Transverse colon (tissue), 4 donors: ENCODE data around the gene NEUROG3. TPM values are rescaled to one million over a fixed set of nuclear protein-coding genes. Genes with fewer than 3 reads are reported as not detected.

Source experiments
- DNase-seq: peaks from one replicate; pipeline ENCODE4 v3.0.0-alpha.2; 2019
- H3K27ac ChIP-seq, 4 donors: fragments of 200-600 bp; sonication (generic); 2 replicates each; pipeline ENCODE4 v1.5.1; 2016 to 2018; ENCODE audit warnings: inconsistent platforms in 4 of 4
- H3K27me3 ChIP-seq: fragments of 200-600 bp; sonication (generic); 2 replicates; pipeline ENCODE4 v1.5.1; 2017; ENCODE audit warnings: inconsistent platforms
- H3K36me3 ChIP-seq, 4 donors: fragments of 200-600 bp; sonication (generic); 2 replicates each; pipeline ENCODE4 v1.5.1; 2017 to 2019; ENCODE audit warnings: inconsistent platforms in 4 of 4
- H3K4me1 ChIP-seq, 4 donors: fragments of 200-600 bp; sonication (generic); 2 replicates each; pipeline ENCODE4 v1.5.1; 2017 to 2020; ENCODE audit warnings: inconsistent platforms in 4 of 4
- H3K4me3 ChIP-seq, 4 donors: fragments of 200-600 bp; sonication (generic); 1 replicate in 1 of 4; 2 replicates in 3 of 4; pipeline versions ENCODE4 v1.5.1 to v1.6.1; 2017 to 2019; ENCODE audit warnings: inconsistent platforms in 4 of 4
- H3K9me3 ChIP-seq, 2 donors: fragments of 200-600 bp; sonication (generic); 2 replicates each; pipeline ENCODE4 v1.5.1; 2017 to 2019; ENCODE audit warnings: inconsistent platforms in 2 of 2
- EP300 ChIP-seq: sonication (generic); formaldehyde crosslinking; IDR thresholded peaks from one replicate; pipeline ENCODE4 v1.6.1; 2017; ENCODE audit warnings: antibody characterized with exemption, low read depth
- POLR2A ChIP-seq: fragments of 450-650 bp; IDR thresholded peaks from one replicate; pipeline ENCODE4 v1.6.1; 2016; ENCODE audit warnings: antibody characterized with exemption, mild to moderate bottlenecking, moderate library complexity
- POLR2AphosphoS5 ChIP-seq, 3 donors: sonication (generic); formaldehyde crosslinking; IDR thresholded peaks; one replicate each; pipeline ENCODE4 v1.6.1; 2016; ENCODE audit warnings: antibody characterized with exemption in 3 of 3
- WGBS, 2 donors: methylation state at CpG; one replicate each; pipeline ENCODE4 v1.1.5; 2018; ENCODE audit warnings: low coverage in 1 of 2; 5-methylcytosine and 5-hydroxymethylcytosine counted together
- in situ Hi-C, 4 donors: fragments of 200-750 bp; cut with MboI; loops; one replicate each; pipeline versions ENCODE4 v1.15.0 to v1.15.1; 2017; ENCODE audit warnings: low sequenced_read_pairs in 3 of 4, low pct_ligation_motif_present in 1 of 4, low pct_unique_long_range_greater_than_20kb in 1 of 4
- intact Hi-C: fragments of 100-400 bp; cut with DNase I; formaldehyde crosslinking; loops from one replicate; pipeline ENCODE4 v1.15.1; 2023; ENCODE audit warnings: low total_unique reads
- total RNA-seq, 4 donors: library from RNA; depleted of rRNA; stranded (reverse); fragments of >200 nt; gene quantifications; one replicate each; pipeline ENCODE4 v1.1.0, GENCODE V29; 2016
- TF ChIP-seq, protein P1 (sequence below), 5 experiments: fragments of 200-600 bp in 3 of 5; fragments of 450-650 bp in 2 of 5; sonication (generic) in 3 of 5; IDR thresholded peaks; 1 replicate in 2 of 5; 2 replicates in 3 of 5; pipeline ENCODE4 v1.5.1; 2016 to 2017; ENCODE audit warnings: antibody characterized with exemption in 5 of 5, inconsistent platforms in 3 of 5, mild to moderate bottlenecking in 2 of 5, moderate library complexity in 1 of 5

Gene NEUROG3
- total RNA-seq, 4 donors from 2014 or later: 0.41 to 8.2 (median 0.64) TPM; not detected in 1

DNA sequence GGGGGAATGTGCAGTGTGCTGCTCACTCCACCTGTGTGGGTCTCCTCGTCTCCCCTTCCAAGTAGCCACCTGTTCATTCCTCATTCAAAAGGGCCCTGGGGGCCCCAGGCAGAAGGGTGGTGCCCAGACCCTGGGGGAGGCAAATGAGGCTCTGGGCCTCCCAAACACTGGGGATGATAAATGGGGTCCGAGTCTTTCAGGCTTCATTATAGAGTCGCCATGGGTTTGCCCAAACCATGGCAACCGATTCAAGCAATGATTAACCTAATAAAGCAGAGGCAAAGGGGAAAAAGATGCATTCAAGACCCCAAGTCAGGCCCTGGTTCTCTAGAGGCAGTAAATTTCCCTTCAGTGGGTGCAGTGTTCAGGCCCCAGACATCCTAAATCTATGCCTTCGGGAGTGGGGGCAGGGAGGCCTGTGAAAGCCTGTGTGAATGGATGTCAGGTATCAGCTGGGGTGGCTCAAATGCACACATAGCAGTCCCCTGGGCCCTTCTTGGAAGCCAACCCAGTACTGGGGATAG is 10.4 kb downstream of the NEUROG3 start:
- no peak overlapping the region for H3K4me3 ChIP-seq
- 84% methylated on average over 5 of the region's 5 CpGs; no CpG with 5 or more reads in 1 of the 2 donors for WGBS, 2 donors
- no peaks in the 10 kb centered on the region for H3K9me3 ChIP-seq
- no peaks in the 10 kb centered on the region for H3K36me3 ChIP-seq
- H3K27ac ChIP-seq: no peak overlapping the region
- in situ Hi-C loops (no loop called here), intact Hi-C loops (no loop called here)
- TF ChIP-seq, protein P1, sequence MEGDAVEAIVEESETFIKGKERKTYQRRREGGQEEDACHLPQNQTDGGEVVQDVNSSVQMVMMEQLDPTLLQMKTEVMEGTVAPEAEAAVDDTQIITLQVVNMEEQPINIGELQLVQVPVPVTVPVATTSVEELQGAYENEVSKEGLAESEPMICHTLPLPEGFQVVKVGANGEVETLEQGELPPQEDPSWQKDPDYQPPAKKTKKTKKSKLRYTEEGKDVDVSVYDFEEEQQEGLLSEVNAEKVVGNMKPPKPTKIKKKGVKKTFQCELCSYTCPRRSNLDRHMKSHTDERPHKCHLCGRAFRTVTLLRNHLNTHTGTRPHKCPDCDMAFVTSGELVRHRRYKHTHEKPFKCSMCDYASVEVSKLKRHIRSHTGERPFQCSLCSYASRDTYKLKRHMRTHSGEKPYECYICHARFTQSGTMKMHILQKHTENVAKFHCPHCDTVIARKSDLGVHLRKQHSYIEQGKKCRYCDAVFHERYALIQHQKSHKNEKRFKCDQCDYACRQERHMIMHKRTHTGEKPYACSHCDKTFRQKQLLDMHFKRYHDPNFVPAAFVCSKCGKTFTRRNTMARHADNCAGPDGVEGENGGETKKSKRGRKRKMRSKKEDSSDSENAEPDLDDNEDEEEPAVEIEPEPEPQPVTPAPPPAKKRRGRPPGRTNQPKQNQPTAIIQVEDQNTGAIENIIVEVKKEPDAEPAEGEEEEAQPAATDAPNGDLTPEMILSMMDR (IDR thresholded peaks at IDR 0.05): no peak
- TF ChIP-seq POLR2AphosphoS5 (IDR thresholded peaks at IDR 0.05): no peak
- TF ChIP-seq POLR2A: no peak
- no peak for TF ChIP-seq EP300
- DNase-seq: no peak
- H3K4me1 ChIP-seq: no peaks in the 10 kb centered on the region
- peaks cover 35% of the 10 kb centered on the region for H3K27me3 ChIP-seq

DNA sequence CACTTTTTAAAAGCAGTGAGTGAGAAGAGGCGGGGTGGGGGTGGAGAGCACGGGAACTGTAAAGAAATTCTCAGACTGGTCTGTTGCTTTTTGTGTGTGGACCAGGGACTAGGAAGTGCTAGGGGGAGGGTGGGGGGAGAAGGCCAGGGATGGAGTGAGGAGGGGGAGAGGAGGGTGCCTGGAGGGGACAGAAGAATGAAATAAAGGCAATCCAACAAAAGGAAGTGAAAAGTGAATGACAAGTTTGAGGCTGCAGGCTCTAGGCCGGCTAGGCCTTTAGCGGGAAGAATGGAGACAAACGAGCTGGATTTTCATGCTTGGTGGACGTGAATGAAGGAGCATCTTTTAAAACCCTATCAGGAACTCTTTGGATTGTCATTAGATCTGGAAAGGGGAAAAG is 13.7 kb downstream of the NEUROG3 start:
- WGBS, 2 donors: 68 to 72% methylated on average over 4 to 5 of the region's 6 CpGs
- H3K27ac ChIP-seq: no peak overlapping the region
- H3K27me3 ChIP-seq: peaks cover 11% of the 10 kb centered on the region
- in situ Hi-C loops (no loop called here), intact Hi-C loops (no loop called here)
- no peaks in the 10 kb centered on the region for H3K9me3 ChIP-seq
- DNase-seq: no peak
- TF ChIP-seq POLR2AphosphoS5 (IDR thresholded peaks at IDR 0.05) (no peak), EP300 (no peak), POLR2A (no peak)
- TF ChIP-seq, protein P1 (IDR thresholded peaks at IDR 0.05): no peak
- no peaks in the 10 kb centered on the region for H3K36me3 ChIP-seq
- H3K4me1 ChIP-seq: no peaks in the 10 kb centered on the region
- H3K4me3 ChIP-seq: no peak overlapping the region

DNA sequence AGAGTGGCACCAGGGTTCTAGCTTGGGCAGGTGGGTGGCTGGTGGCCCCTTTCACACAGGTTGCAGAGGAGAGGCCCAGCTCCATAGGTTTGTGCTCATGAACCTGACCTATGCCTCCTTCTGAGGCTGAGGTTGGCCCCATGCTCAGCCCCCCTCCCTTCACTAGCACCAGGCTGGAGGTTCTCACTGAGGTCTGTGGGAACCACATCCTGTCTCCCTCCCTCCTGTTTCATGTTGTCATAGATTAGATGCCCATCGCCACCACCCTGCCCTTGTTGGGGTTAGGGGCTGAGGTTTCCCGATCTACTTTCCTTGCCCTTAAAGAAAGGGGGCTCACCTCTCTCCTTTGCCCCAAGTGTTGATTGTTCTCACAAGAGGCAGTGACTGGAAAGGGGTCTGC is 14.7 kb downstream of the NEUROG3 start:
- H3K27me3 ChIP-seq: peaks cover 9% of the 10 kb centered on the region
- DNase-seq: no peak
- no peaks in the 10 kb centered on the region for H3K36me3 ChIP-seq
- H3K4me1 ChIP-seq: no peaks in the 10 kb centered on the region
- intact Hi-C loops (no loop called here), in situ Hi-C loops (no loop called here)
- H3K9me3 ChIP-seq: no peaks in the 10 kb centered on the region
- no peak overlapping the region for H3K4me3 ChIP-seq
- no peak overlapping the region for H3K27ac ChIP-seq
- 61 to 72% methylated on average over 2 of the region's 2 CpGs for WGBS, 2 donors
- no peak for TF ChIP-seq POLR2AphosphoS5 (IDR thresholded peaks at IDR 0.05)
- TF ChIP-seq POLR2A: no peak
- TF ChIP-seq, protein P1 (IDR thresholded peaks at IDR 0.05): no peak
- TF ChIP-seq EP300: no peak

DNA sequence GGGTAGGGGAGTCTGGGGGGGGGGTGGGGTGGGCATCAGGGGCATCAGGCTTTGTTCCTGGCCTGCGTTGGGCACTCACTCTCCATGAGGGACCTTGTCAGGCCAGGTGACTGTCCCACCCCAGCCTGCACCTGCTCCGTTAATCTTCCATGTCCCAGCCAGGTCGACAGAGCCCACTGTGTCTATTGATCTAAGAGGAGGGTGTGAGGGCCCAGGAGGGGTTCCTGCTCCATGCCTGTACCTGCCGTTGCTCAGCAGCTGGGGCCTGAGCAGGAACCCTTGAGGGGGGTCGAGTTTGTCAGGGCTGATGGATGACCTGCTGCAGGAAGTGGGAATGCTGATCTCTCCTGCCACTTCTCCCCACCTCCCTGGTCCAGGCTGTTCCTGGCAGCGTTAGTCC is 18.6 kb downstream of the NEUROG3 start:
- H3K4me1 ChIP-seq: no peaks in the 10 kb centered on the region
- H3K4me3 ChIP-seq: no peak overlapping the region
- H3K36me3 ChIP-seq: no peaks in the 10 kb centered on the region
- TF ChIP-seq POLR2A (no peak), POLR2AphosphoS5 (IDR thresholded peaks at IDR 0.05) (no peak), EP300 (no peak)
- TF ChIP-seq, protein P1 (IDR thresholded peaks at IDR 0.05): no peak
- intact Hi-C loops: no loop called here
- 37% methylated on average over 5 of the region's 6 CpGs; no CpG with 5 or more reads in 1 of the 2 donors for WGBS, 2 donors
- H3K9me3 ChIP-seq: peaks cover 12 to 17% of the 10 kb centered on the region in 2 donors
- H3K27ac ChIP-seq: no peak overlapping the region
- peaks cover 17% of the 10 kb centered on the region for H3K27me3 ChIP-seq
- no peak for DNase-seq
- in situ Hi-C loops: no loop called here
